ENCODE results near the gene TLR9.

DNA sequence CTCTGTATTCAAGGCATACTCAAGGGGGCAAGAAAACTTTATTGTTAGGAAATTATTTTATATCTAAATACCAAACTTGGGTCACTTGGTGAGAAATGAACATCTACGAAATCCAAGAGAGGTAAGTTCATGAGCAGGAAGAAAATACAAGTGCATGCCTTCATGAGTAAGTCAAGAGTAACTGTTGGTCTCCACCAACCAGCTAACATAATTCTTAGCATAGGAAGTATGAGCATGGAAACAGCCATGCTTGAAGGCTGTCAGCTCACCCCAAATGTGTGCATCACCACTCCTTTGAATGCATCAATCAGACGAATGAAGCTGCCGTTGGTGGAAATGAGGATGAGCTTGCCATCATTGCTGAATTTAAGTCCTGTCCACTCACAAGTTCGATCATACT is 34.0 kb upstream of the TLR9 start:
- TF ChIP-seq, protein P1, sequence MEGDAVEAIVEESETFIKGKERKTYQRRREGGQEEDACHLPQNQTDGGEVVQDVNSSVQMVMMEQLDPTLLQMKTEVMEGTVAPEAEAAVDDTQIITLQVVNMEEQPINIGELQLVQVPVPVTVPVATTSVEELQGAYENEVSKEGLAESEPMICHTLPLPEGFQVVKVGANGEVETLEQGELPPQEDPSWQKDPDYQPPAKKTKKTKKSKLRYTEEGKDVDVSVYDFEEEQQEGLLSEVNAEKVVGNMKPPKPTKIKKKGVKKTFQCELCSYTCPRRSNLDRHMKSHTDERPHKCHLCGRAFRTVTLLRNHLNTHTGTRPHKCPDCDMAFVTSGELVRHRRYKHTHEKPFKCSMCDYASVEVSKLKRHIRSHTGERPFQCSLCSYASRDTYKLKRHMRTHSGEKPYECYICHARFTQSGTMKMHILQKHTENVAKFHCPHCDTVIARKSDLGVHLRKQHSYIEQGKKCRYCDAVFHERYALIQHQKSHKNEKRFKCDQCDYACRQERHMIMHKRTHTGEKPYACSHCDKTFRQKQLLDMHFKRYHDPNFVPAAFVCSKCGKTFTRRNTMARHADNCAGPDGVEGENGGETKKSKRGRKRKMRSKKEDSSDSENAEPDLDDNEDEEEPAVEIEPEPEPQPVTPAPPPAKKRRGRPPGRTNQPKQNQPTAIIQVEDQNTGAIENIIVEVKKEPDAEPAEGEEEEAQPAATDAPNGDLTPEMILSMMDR (conservative IDR thresholded peaks at IDR 0.05; ENCODE audit: low read depth, low read length): no peak
- no peak for TF ChIP-seq EZH2 (IDR thresholded peaks at IDR 0.05; ENCODE audit: low read length, unreplicated experiment)
